ENCODE data around the gene ANO9. TPM values are rescaled to one million over a fixed set of nuclear protein-coding genes. Genes with fewer than 3 reads are reported as not detected.
"Not testable (repeated sequence)": the region's sequence is repeated elsewhere in the genome, so short reads cannot be mapped to it uniquely, and the experiment has no call there.

Gene ANO9
- total RNA-seq, 3 donors from 2014 or later (not counting 1 experiment from before 2014, with no cell fraction given), result 15.1 to 21.3 (median 15.1) TPM

GRCh38 chr11:391117-392017 is 50.4 kb downstream of the ANO9 start:
- intact Hi-C loops (cut with micrococcal nuclease), result no loop called here
- DNase-seq (no peak), ATAC-seq (no peak)
- no peaks in the 10 kb centered on the region for H3K27me3 ChIP-seq (ENCODE audit: control insufficient read depth, insufficient read depth, low read length)
- 71% methylated on average over 38 of the region's 38 CpGs for WGBS (ENCODE audit: insufficient coverage)
- H3K36me3 ChIP-seq (ENCODE audit: control insufficient read depth, insufficient read depth, low read length), result no peaks in the 10 kb centered on the region
- Mint-ChIP-seq H3K9me3 (no peaks in the 10 kb centered on the region), H3K27ac (no peak overlapping the region), H3K4me3 (no peak overlapping the region), H3K4me1 (peaks cover 18 to 29% of the 10 kb centered on the region in 2 donors), H3K36me3 (no peaks in the 10 kb centered on the region), H3K27me3 (ENCODE audit: low read depth in 2 of 2) (peaks cover 0 to 3% of the 10 kb centered on the region in 2 donors)
- no peak overlapping the region for H3K4me3 ChIP-seq (ENCODE audit: low read length)
- H3K27ac ChIP-seq (ENCODE audit: low read length), result no peak overlapping the region
- TF ChIP-seq CTCF (IDR thresholded peaks at IDR 0.05), result no peak
- H3K4me1 ChIP-seq (ENCODE audit: control insufficient read depth, insufficient read depth, low read length), result peaks cover 25% of the 10 kb centered on the region
- peaks cover 7% of the 10 kb centered on the region for H3K9me3 ChIP-seq (ENCODE audit: control insufficient read depth, insufficient read depth, low read length)

- WGBS (ENCODE audit: insufficient coverage), result 75% methylated on average over 6 of the region's 11 CpGs
- no peak overlapping the region for H3K27ac Mint-ChIP-seq
- intact Hi-C loops (cut with micrococcal nuclease), result no loop called here
Measured at GRCh38 chr11:390175-390574, 51.6 kb downstream of the ANO9 start.

GRCh38 chr11:389369-389768 is 52.4 kb downstream of the ANO9 start:
- WGBS (ENCODE audit: insufficient coverage), result 90% methylated on average over 9 of the region's 17 CpGs
- H3K36me3 ChIP-seq (ENCODE audit: control insufficient read depth, insufficient read depth, low read length); H3K27me3 ChIP-seq (ENCODE audit: control insufficient read depth, insufficient read depth, low read length); H3K27me3 Mint-ChIP-seq (ENCODE audit: low read depth in 2 of 2); H3K4me3 ChIP-seq (ENCODE audit: low read length); H3K4me3 Mint-ChIP-seq; ATAC-seq; H3K27ac ChIP-seq (ENCODE audit: low read length); DNase-seq; H3K27ac Mint-ChIP-seq; H3K9me3 Mint-ChIP-seq; H3K36me3 Mint-ChIP-seq: not testable (repeated sequence)
- intact Hi-C loops (cut with micrococcal nuclease), result loop anchor here (5.0 kb wide), 1 partner anchor 183 kb away; no protein-coding TSS in a partner anchor
- Histone ChIP-seq H3K4me1 (ENCODE audit: control insufficient read depth, insufficient read depth, low read length) (peaks cover 27% of the 10 kb centered on the region), H3K9me3 (ENCODE audit: control insufficient read depth, insufficient read depth, low read length) (peaks cover 13% of the 10 kb centered on the region)
- H3K4me1 Mint-ChIP-seq, result peaks cover 18 to 21% of the 10 kb centered on the region in 2 donors

More at GRCh38 chr11:390175-390574, 51.6 kb downstream of the ANO9 start:
- Histone ChIP-seq H3K27ac (ENCODE audit: low read length) (no peak overlapping the region), H3K4me1 (ENCODE audit: control insufficient read depth, insufficient read depth, low read length) (peaks cover 27% of the 10 kb centered on the region), H3K27me3 (ENCODE audit: control insufficient read depth, insufficient read depth, low read length) (no peaks in the 10 kb centered on the region), H3K9me3 (ENCODE audit: control insufficient read depth, insufficient read depth, low read length) (peaks cover 13% of the 10 kb centered on the region), H3K36me3 (ENCODE audit: control insufficient read depth, insufficient read depth, low read length) (no peaks in the 10 kb centered on the region), H3K4me3 (ENCODE audit: low read length) (no peak overlapping the region)
- Mint-ChIP-seq H3K4me1 (peaks cover 18 to 24% of the 10 kb centered on the region in 2 donors), H3K27me3 (ENCODE audit: low read depth in 2 of 2) (peaks cover 0 to 3% of the 10 kb centered on the region in 2 donors), H3K4me3 (no peak overlapping the region), H3K36me3 (no peaks in the 10 kb centered on the region), H3K9me3 (no peaks in the 10 kb centered on the region)
- DNase-seq (no peak), ATAC-seq (no peak)
- TF ChIP-seq CTCF (IDR thresholded peaks at IDR 0.05), result no peak

- H3K4me3 Mint-ChIP-seq, result peak overlapping the region; percentile 2
Measured at GRCh38 chr11:387193-387793, 54.5 kb downstream of the ANO9 start.

More at GRCh38 chr11:387193-387793, 54.5 kb downstream of the ANO9 start:
- peak overlapping the region; percentile 12 to 47 for H3K27ac Mint-ChIP-seq
- no peaks in the 10 kb centered on the region for H3K9me3 Mint-ChIP-seq
- Histone ChIP-seq H3K4me3 (ENCODE audit: low read length) (no peak overlapping the region), H3K27me3 (ENCODE audit: control insufficient read depth, insufficient read depth, low read length) (no peaks in the 10 kb centered on the region), H3K4me1 (ENCODE audit: control insufficient read depth, insufficient read depth, low read length) (peaks cover 27% of the 10 kb centered on the region), H3K9me3 (ENCODE audit: control insufficient read depth, insufficient read depth, low read length) (peaks cover 13% of the 10 kb centered on the region), H3K36me3 (ENCODE audit: control insufficient read depth, insufficient read depth, low read length) (no peaks in the 10 kb centered on the region), H3K27ac (ENCODE audit: low read length) (peak overlapping the region; percentile 14)
- DNase-seq, result no peak
- peak in 2 of 3 donors; percentile 26 to 55 for ATAC-seq
- intact Hi-C loops (cut with micrococcal nuclease), result loop anchor here (5.0 kb wide), 1 partner anchor 185 kb away; no protein-coding TSS in a partner anchor
- 11% methylated on average over 4 of the region's 4 CpGs for WGBS (ENCODE audit: insufficient coverage)
- H3K36me3 Mint-ChIP-seq, result no peaks in the 10 kb centered on the region
- peaks cover 0 to 7% of the 10 kb centered on the region in 2 donors for H3K27me3 Mint-ChIP-seq (ENCODE audit: low read depth in 2 of 2)
- H3K4me1 Mint-ChIP-seq, result peaks cover 18 to 26% of the 10 kb centered on the region in 2 donors
- TF ChIP-seq CTCF (IDR thresholded peaks at IDR 0.05), result no peak

Measured in natural killer cell (primary cell).